ENCODE results near the gene TREML2.

TREML2 gene

DNA sequence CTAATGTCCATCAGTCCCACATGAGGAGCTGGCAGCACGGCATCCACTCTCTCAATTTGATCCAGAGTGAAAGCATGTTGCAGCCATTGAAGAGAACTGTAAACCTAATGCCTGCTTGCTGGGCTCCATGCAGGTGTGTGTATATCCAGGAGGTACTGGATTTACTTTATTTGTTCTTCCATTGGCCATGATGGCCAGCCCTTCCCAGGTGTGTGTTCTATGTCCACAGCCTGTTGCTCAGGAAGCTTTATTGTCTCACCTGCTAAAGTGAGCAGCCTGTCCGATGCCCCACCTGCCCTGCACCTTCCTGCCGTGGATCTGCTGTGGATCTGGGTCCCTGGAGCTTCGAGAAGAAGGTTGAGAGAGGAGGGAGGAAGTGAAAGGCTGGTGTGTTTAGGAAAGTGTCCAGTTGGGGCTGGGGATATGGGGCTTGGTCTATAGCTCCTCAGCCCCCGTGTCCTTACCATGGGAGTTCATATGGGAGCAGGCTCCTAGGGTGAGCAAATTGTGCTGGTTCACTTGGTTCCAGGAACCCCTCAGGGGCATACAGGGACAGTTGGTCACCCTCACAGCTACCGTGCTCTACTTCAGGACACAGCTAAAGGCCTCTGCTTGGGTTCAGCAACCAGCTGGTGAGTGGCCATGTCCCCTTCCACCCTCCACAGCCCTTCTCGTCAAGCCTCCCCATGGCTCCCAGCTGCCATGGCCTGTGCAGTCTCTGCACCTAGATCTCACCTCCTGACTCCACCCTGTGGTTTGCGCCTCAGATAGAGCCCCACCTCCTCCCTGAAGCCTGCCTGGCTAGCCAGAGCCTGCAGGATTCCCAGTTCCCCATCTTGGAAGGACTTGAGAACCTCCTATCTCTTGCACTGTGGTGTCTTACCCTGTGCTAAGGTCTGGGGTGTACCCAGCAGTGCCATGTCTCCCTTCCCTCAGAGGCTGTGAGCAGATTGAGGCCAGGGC is 12.7 kb downstream of the TREML2 start:
- H3K9ac ChIP-seq (ENCODE audit: low read length) = no peak overlapping the region
- TF ChIP-seq EZH2 (optimal IDR thresholded peaks at IDR 0.05; ENCODE audit: low read depth, low read length) (no peak), EZH2phosphoT487 (IDR thresholded peaks at IDR 0.05; ENCODE audit: low read length) (no peak), CTCF (IDR thresholded peaks at IDR 0.05; ENCODE audit: low read length) (no peak)
- no peaks in the 10 kb centered on the region for H3K27me3 ChIP-seq (replicated peaks; ENCODE audit: insufficient read depth, low read length)
- no peak overlapping the region for H3K27ac ChIP-seq (ENCODE audit: low read length)
- H3K79me2 ChIP-seq (ENCODE audit: low read length) = no peaks in the 10 kb centered on the region
- no peaks in the 10 kb centered on the region for H3K9me3 ChIP-seq (replicated peaks; ENCODE audit: insufficient read depth, low read length)
- H3K36me3 ChIP-seq (replicated peaks; ENCODE audit: insufficient read depth, low read length) = no peaks in the 10 kb centered on the region
- DNase-seq = no peak
- H2AFZ ChIP-seq (ENCODE audit: low read length) = no peak overlapping the region
- no peaks in the 10 kb centered on the region for H3K9me2 ChIP-seq (replicated peaks; ENCODE audit: insufficient read depth, low read length)
- no peak overlapping the region for H3K4me3 ChIP-seq (ENCODE audit: low read length)
- H3K4me2 ChIP-seq (ENCODE audit: low read depth, low read length) = no peak overlapping the region
- H3F3A ChIP-seq (ENCODE audit: insufficient read depth, low read length) = no peaks in the 10 kb centered on the region
- H4K20me1 ChIP-seq (ENCODE audit: insufficient read depth, low read length) = no peaks in the 10 kb centered on the region
- no peaks in the 10 kb centered on the region for H3K4me1 ChIP-seq (ENCODE audit: low read length)

GRCh38 chr6:41186031-41186562 is 14.9 kb downstream of the TREML2 start:
- Histone ChIP-seq H3K36me3 (replicated peaks; ENCODE audit: insufficient read depth, low read length) (no peaks in the 10 kb centered on the region), H3F3A (ENCODE audit: insufficient read depth, low read length) (no peaks in the 10 kb centered on the region), H3K9me2 (replicated peaks; ENCODE audit: insufficient read depth, low read length) (no peaks in the 10 kb centered on the region), H2AFZ (ENCODE audit: low read length) (no peak overlapping the region), H3K79me2 (ENCODE audit: low read length) (no peaks in the 10 kb centered on the region), H3K9ac (ENCODE audit: low read length) (no peak overlapping the region), H3K4me2 (ENCODE audit: low read depth, low read length) (no peak overlapping the region), H3K27ac (ENCODE audit: low read length) (no peak overlapping the region), H3K4me1 (ENCODE audit: low read length) (no peaks in the 10 kb centered on the region), H4K20me1 (ENCODE audit: insufficient read depth, low read length) (no peaks in the 10 kb centered on the region), H3K27me3 (replicated peaks; ENCODE audit: insufficient read depth, low read length) (no peaks in the 10 kb centered on the region), H3K9me3 (replicated peaks; ENCODE audit: insufficient read depth, low read length) (no peaks in the 10 kb centered on the region), H3K4me3 (ENCODE audit: low read length) (no peak overlapping the region)
- no peak for DNase-seq
- TF ChIP-seq CTCF (IDR thresholded peaks at IDR 0.05; ENCODE audit: low read length) (no peak), EZH2phosphoT487 (IDR thresholded peaks at IDR 0.05; ENCODE audit: low read length) (no peak), EZH2 (optimal IDR thresholded peaks at IDR 0.05; ENCODE audit: low read depth, low read length) (no peak)

GRCh38 chr6:41184761-41185160 is 16.2 kb downstream of the TREML2 start:
- Histone ChIP-seq H3K4me2 (ENCODE audit: low read depth, low read length) (no peak overlapping the region), H3K36me3 (replicated peaks; ENCODE audit: insufficient read depth, low read length) (no peaks in the 10 kb centered on the region), H3K79me2 (ENCODE audit: low read length) (no peaks in the 10 kb centered on the region), H4K20me1 (ENCODE audit: insufficient read depth, low read length) (no peaks in the 10 kb centered on the region), H3K4me3 (ENCODE audit: low read length) (no peak overlapping the region), H3K9me3 (replicated peaks; ENCODE audit: insufficient read depth, low read length) (no peaks in the 10 kb centered on the region), H3K27ac (ENCODE audit: low read length) (no peak overlapping the region), H2AFZ (ENCODE audit: low read length) (no peak overlapping the region), H3K27me3 (replicated peaks; ENCODE audit: insufficient read depth, low read length) (no peaks in the 10 kb centered on the region), H3K9ac (ENCODE audit: low read length) (no peak overlapping the region), H3F3A (ENCODE audit: insufficient read depth, low read length) (no peaks in the 10 kb centered on the region), H3K9me2 (replicated peaks; ENCODE audit: insufficient read depth, low read length) (no peaks in the 10 kb centered on the region), H3K4me1 (ENCODE audit: low read length) (no peaks in the 10 kb centered on the region)
- no peak for DNase-seq
- no peak for TF ChIP-seq EZH2phosphoT487 (IDR thresholded peaks at IDR 0.05; ENCODE audit: low read length)
- TF ChIP-seq CTCF (IDR thresholded peaks at IDR 0.05; ENCODE audit: low read length) = no peak
- TF ChIP-seq EZH2 (optimal IDR thresholded peaks at IDR 0.05; ENCODE audit: low read depth, low read length) = no peak

Measured in MM.1S (cell line).